Hepatocyte (in vitro differentiated cells): ENCODE measurements around the gene IP6K1.

Experiments
- EZH2 ChIP-seq: fragments of 200-600 bp; sonication (generic); IDR thresholded peaks from 2 replicates; pipeline ENCODE4 v1.6.1; 2016; ENCODE audit warnings: antibody characterized with exemption, mild to moderate bottlenecking, borderline replicate concordance
- EZH2phosphoT487 ChIP-seq: fragments of 200-600 bp; sonication (generic); IDR thresholded peaks from one replicate; pipeline ENCODE4 v1.6.1; 2018; ENCODE audit warnings: antibody characterized with exemption, mild to moderate bottlenecking, low read depth, moderate library complexity; ENCODE audit not compliant: unreplicated experiment, severe bottlenecking
- TF ChIP-seq, protein P1 (sequence below): fragments of 200-600 bp; sonication (generic); IDR thresholded peaks from 2 replicates; pipeline ENCODE4 v1.5.1; 2016; ENCODE audit warnings: antibody characterized with exemption, mild to moderate bottlenecking; ENCODE audit not compliant: poor library complexity

DNA sequence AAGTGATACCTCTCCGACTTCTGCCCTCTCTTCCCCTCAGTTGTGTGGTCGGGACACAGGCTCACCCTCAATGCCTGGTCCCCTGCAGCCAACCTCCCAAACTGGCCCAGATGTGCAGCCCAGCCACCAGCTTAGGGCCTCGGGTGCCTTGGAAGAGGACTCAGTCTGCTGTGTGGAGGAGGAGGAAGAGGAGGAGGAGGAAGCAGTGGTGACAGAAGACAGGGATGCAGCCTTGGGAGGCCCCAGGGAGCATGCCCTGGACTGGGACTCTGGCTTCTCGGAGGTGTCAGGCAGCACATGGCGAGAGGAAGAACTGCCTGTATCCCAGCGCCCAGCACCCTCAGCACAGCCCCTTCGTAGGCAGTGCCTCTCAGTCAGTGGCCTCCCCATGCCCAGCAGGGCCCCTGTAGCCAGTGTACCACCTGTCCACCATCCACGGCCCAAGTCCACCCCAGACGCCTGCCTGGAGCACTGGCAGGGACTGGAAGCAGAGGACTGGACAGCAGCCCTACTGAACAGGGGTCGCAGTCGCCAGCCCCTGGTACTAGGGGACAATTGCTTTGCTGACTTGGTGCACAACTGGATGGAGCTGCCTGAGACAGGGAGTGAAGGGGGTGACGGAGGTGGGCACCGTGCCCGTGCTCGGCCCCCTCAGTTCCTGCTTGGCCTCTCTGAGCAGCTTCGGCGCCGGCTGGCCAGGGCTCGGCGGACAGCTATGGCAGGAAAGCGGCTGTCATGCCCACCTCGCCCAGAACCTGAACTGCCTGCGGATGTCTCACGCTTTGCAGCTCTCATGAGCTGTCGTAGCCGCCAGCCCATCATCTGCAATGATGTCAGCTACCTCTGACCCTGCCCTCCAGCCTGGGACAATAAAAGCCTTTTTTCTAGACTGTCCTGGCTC is 18.0 kb upstream of the IP6K1 start:
- TF ChIP-seq, protein P1, sequence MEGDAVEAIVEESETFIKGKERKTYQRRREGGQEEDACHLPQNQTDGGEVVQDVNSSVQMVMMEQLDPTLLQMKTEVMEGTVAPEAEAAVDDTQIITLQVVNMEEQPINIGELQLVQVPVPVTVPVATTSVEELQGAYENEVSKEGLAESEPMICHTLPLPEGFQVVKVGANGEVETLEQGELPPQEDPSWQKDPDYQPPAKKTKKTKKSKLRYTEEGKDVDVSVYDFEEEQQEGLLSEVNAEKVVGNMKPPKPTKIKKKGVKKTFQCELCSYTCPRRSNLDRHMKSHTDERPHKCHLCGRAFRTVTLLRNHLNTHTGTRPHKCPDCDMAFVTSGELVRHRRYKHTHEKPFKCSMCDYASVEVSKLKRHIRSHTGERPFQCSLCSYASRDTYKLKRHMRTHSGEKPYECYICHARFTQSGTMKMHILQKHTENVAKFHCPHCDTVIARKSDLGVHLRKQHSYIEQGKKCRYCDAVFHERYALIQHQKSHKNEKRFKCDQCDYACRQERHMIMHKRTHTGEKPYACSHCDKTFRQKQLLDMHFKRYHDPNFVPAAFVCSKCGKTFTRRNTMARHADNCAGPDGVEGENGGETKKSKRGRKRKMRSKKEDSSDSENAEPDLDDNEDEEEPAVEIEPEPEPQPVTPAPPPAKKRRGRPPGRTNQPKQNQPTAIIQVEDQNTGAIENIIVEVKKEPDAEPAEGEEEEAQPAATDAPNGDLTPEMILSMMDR: no peak
- TF ChIP-seq EZH2 (no peak), EZH2phosphoT487 (no peak)
